Endothelial cell of umbilical vein (primary cell): ENCODE data around the gene CYB5A. TPM values are rescaled to one million over a fixed set of nuclear protein-coding genes. Genes with fewer than 3 reads are reported as not detected.

Source experiments
- BruUV-seq: library from RNA; stranded (reverse); fragments of 400-500 nt; replicated peaks from 2 replicates; lab custom pipeline; 2021; lab: Mats Ljungman, UMichigan
- CTCF ChIA-PET: fragments of 300-600, 350-600 bp; sonication (Branson Sonifier 250); formaldehyde crosslinking; loops from one replicate; lab custom pipeline; 2021; ENCODE audit warnings: antibody characterized with exemption, inconsistent platforms; lab: Charles Lee
- POLR2A ChIA-PET: fragments of 300-600, 350-600 bp; sonication (Branson Sonifier 250); formaldehyde crosslinking; loops from one replicate; lab custom pipeline; 2021; ENCODE audit warnings: antibody characterized with exemption, inconsistent platforms; lab: Charles Lee
- DNase-seq: peaks from one replicate; pipeline ENCODE4 v3.0.0-alpha.2; 2011; ENCODE audit warnings: low read depth, low spot score
- FAIRE-seq: peaks from 2 replicates; lab custom pipeline; 2011; peaks lifted over from hg19 to GRCh38; lab: Jason Lieb, UNC
- H2AFZ ChIP-seq: 2 replicates; pipeline ENCODE4 v1.6.0; 2012; ENCODE audit warnings: low read depth, low read length, control low read depth, inconsistent platforms
- H3K27ac ChIP-seq: 2 replicates; pipeline ENCODE4 v1.5.1; 2011; ENCODE audit warnings: low read depth, mild to moderate bottlenecking, control low read depth, low read length, moderate library complexity; ENCODE audit not compliant: insufficient read depth
- H3K27me3 ChIP-seq, 2 experiments: 2 replicates each; pipeline versions ENCODE4 v1.6.0 to v1.6.1; 2011; ENCODE audit warnings: low read length in 2 of 2, mixed read lengths in 1 of 2; ENCODE audit not compliant: control insufficient read depth in 2 of 2, insufficient read depth in 2 of 2
- H3K36me3 ChIP-seq, 2 experiments: 2 replicates in 1 of 2; 3 replicates in 1 of 2; pipeline ENCODE4 v1.5.1; 2011; ENCODE audit warnings: low read length in 2 of 2, mild to moderate bottlenecking in 1 of 2, moderate library complexity in 1 of 2; ENCODE audit not compliant: control insufficient read depth in 2 of 2, insufficient read depth in 2 of 2; ENCODE audit errors: extremely low read depth in 1 of 2
- H3K4me1 ChIP-seq: 3 replicates; pipeline ENCODE4 v1.5.1; 2011; ENCODE audit warnings: mild to moderate bottlenecking, low read length; ENCODE audit not compliant: control insufficient read depth, insufficient read depth; ENCODE audit errors: extremely low read depth
- H3K4me2 ChIP-seq: 2 replicates; pipeline ENCODE4 v1.6.1; 2011; ENCODE audit warnings: low read length, control low read depth, mixed read lengths; ENCODE audit not compliant: insufficient read depth
- H3K4me3 ChIP-seq, 3 experiments: fragments of 200-600 bp in 1 of 3; sonication (generic), shearing (Covaris generic) in 1 of 3; replicated peaks in 1 of 3; 2 replicates each; pipeline ENCODE4 v1.5.1; 2011 to 2016; ENCODE audit warnings: control low read depth in 3 of 3, low read length in 3 of 3, mild to moderate bottlenecking in 2 of 3, inconsistent platforms in 1 of 3, low read depth in 1 of 3, moderate library complexity in 1 of 3; ENCODE audit not compliant: insufficient read depth in 1 of 3
- H3K79me2 ChIP-seq: 2 replicates; pipeline ENCODE4 v1.6.0; 2012; ENCODE audit warnings: low read length, inconsistent platforms; ENCODE audit not compliant: control insufficient read depth, insufficient read depth
- H3K9ac ChIP-seq: replicated peaks from 2 replicates; pipeline ENCODE3; 2011; ENCODE audit warnings: low read length, control low read depth; ENCODE audit not compliant: insufficient read depth; ENCODE audit errors: extremely low read depth
- H3K9me1 ChIP-seq: replicated peaks from 3 replicates; pipeline ENCODE4 v1.6.0; 2011; ENCODE audit warnings: mild to moderate bottlenecking, low read length; ENCODE audit not compliant: control insufficient read depth, insufficient read depth; ENCODE audit errors: extremely low read depth
- H3K9me3 ChIP-seq: replicated peaks from 2 replicates; pipeline ENCODE4 v1.5.1; 2012; ENCODE audit warnings: low read length, inconsistent platforms; ENCODE audit not compliant: control insufficient read depth, insufficient read depth
- H4K20me1 ChIP-seq: replicated peaks from 2 replicates; pipeline ENCODE3; 2011; ENCODE audit warnings: mild to moderate bottlenecking, low read length; ENCODE audit not compliant: control insufficient read depth, insufficient read depth; ENCODE audit errors: extremely low read depth
- CTCF ChIP-seq, 2 donors: IDR thresholded peaks; 1 replicate in 1 of 2; 2 replicates in 1 of 2; pipeline ENCODE4 v1.5.1; 2011; ENCODE audit warnings: low read length in 2 of 2, mild to moderate bottlenecking in 2 of 2, moderate library complexity in 2 of 2, control low read depth in 1 of 2, inconsistent platforms in 1 of 2, low read depth in 1 of 2; ENCODE audit not compliant: insufficient read depth in 1 of 2; ENCODE audit errors: extremely low read depth in 1 of 2
- EZH2 ChIP-seq: IDR thresholded peaks from 2 replicates; pipeline ENCODE4 v1.6.1; 2012; ENCODE audit warnings: borderline replicate concordance, low read depth, mild to moderate bottlenecking, moderate library complexity, low read length, inconsistent platforms; ENCODE audit not compliant: severe bottlenecking
- FOS ChIP-seq: IDR thresholded peaks from 2 replicates; pipeline ENCODE4 v1.6.1; 2011; ENCODE audit warnings: mild to moderate bottlenecking, low read length, moderate library complexity, borderline replicate concordance; ENCODE audit not compliant: insufficient read depth
- GATA2 ChIP-seq: IDR thresholded peaks from 2 replicates; pipeline ENCODE4 v1.7.0; 2011; ENCODE audit warnings: low read depth, mild to moderate bottlenecking, moderate library complexity, mixed read lengths, low read length; ENCODE audit not compliant: insufficient read length, insufficient read depth
- JUN ChIP-seq: IDR thresholded peaks from 2 replicates; pipeline ENCODE4 v1.6.1; 2011; ENCODE audit warnings: borderline replicate concordance, low read depth; ENCODE audit not compliant: insufficient read length, insufficient read depth
- MAX ChIP-seq: IDR thresholded peaks from 2 replicates; pipeline ENCODE4 v1.6.1; 2011; ENCODE audit not compliant: insufficient read depth, insufficient read length
- MYC ChIP-seq: IDR thresholded peaks from one replicate; pipeline ENCODE4 v1.6.1; 2011; ENCODE audit warnings: mild to moderate bottlenecking, low read depth, low read length
- POLR2A ChIP-seq: IDR thresholded peaks from 2 replicates; pipeline ENCODE4 v1.6.1; 2012; ENCODE audit warnings: low read depth, mild to moderate bottlenecking, control low read depth, low read length
- POLR2AphosphoS5 ChIP-seq: IDR thresholded peaks from 2 replicates; pipeline ENCODE4 v1.6.1; 2012; ENCODE audit warnings: low read depth, mild to moderate bottlenecking, control low read depth, low read length, moderate library complexity; ENCODE audit not compliant: insufficient read depth
- dilution Hi-C: fragments of 300-500 bp; cut with MboI; formaldehyde crosslinking; loops from one replicate; pipeline ENCODE4 v1.15.0; 2019; ENCODE audit warnings: low sequenced_read_pairs; ENCODE audit not compliant: extremely low pct_ligation_motif_present
- intact Hi-C: fragments of 100-400 bp; cut with micrococcal nuclease; formaldehyde crosslinking; loops from one replicate; pipeline ENCODE4 v1.10.0; 2022
- polyA plus RNA-seq, 4 experiments: library from polyadenylated mRNA; depleted of rRNA in 3 of 4; stranded (reverse) in 3 of 4; unstranded in 1 of 4; fragments of >200 nt; gene quantifications; 2 replicates each; pipeline versions ENCODE4 v1.2.1 to v1.2.3, GENCODE V29; 2011 to 2012; ENCODE audit warnings: missing spikeins in 1 of 4
- total RNA-seq: library from RNA; stranded (reverse); gene quantifications from 2 replicates; pipeline ENCODE4 v1.2.3, GENCODE V29; 2021

CYB5A gene
- total and polyA plus RNA-seq, 2 donors (not counting 3 experiments of a cell fraction or from before 2014, with no cell fraction given), result 24.9 to 74.0 TPM

- CTCF ChIA-PET, result interaction anchor here (1.0 to 1.9 kb wide), 4 partner anchors 31 to 183 kb away, joined by 4 to 10 read pairs (median 5); no protein-coding TSS in a partner anchor
- no peak for TF ChIP-seq POLR2A
- no peak for TF ChIP-seq MYC
- no peak for TF ChIP-seq POLR2AphosphoS5
- no peak for TF ChIP-seq MAX
- TF ChIP-seq GATA2, result no peak
- no peak for TF ChIP-seq FOS
- TF ChIP-seq CTCF (IDR thresholded peaks at IDR 0.05; ENCODE audit: extremely low read depth in 1 of 2, insufficient read depth in 1 of 2, low read depth in 1 of 2, low read length in 2 of 2), result no peak
- no peak for TF ChIP-seq EZH2
- no peak for TF ChIP-seq JUN
- no peaks in the 10 kb centered on the region for H3K9me1 ChIP-seq
- no peak for FAIRE-seq
- intact Hi-C loops (no loop called here), dilution Hi-C loops (no loop called here)
- no peak for DNase-seq
- H3K9me3 ChIP-seq, result no peaks in the 10 kb centered on the region
- no TSS peak for BruUV-seq
- H3K9ac ChIP-seq, result no peak overlapping the region
- no peak overlapping the region for H2AFZ ChIP-seq
- no peak overlapping the region for H3K27ac ChIP-seq
- no peaks in the 10 kb centered on the region for H3K4me1 ChIP-seq
- H3K4me3 ChIP-seq, result no peak overlapping the region
- POLR2A ChIA-PET, result no interaction called here
- no peak overlapping the region for H3K4me2 ChIP-seq
- H3K36me3 ChIP-seq, result no peaks in the 10 kb centered on the region
- no peaks in the 10 kb centered on the region for H3K79me2 ChIP-seq
- H3K27me3 ChIP-seq, result peaks cover 0 to 8% of the 10 kb centered on the region in 2 experiments
- no peaks in the 10 kb centered on the region for H4K20me1 ChIP-seq
Measured at GRCh38 chr18:74311000-74311399, 19.2 kb upstream of the CYB5A start.
